Thyroid gland (tissue), 4 donors: Measurements from ENCODE around the gene PIGQ. TPM values are rescaled to one million over a fixed set of nuclear protein-coding genes. Genes with fewer than 3 reads are reported as not detected.

Experiments used
- DNase-seq, 2 donors: peaks; one replicate each; pipeline ENCODE4 v3.0.0-alpha.2; 2019
- H3K27ac ChIP-seq, 3 donors: fragments of 200-600 bp; sonication (generic); 1 replicate in 2 of 3; 2 replicates in 1 of 3; pipeline ENCODE4 v1.5.1; 2016 to 2019; ENCODE audit warnings: mild to moderate bottlenecking in 1 of 3, moderate library complexity in 1 of 3
- H3K27me3 ChIP-seq: fragments of 200-600 bp; sonication (generic); one replicate; pipeline ENCODE4 v1.5.1; 2019
- H3K36me3 ChIP-seq, 2 donors: fragments of 200-600 bp; sonication (generic); one replicate each; pipeline ENCODE4 v1.5.1; 2016 to 2019
- H3K4me1 ChIP-seq, 2 donors: fragments of 200-600 bp; sonication (generic); one replicate each; pipeline ENCODE4 v1.5.1; 2017 to 2019
- H3K4me3 ChIP-seq, 3 donors: fragments of 200-600 bp; sonication (generic); replicated peaks in 1 of 3; 1 replicate in 2 of 3; 2 replicates in 1 of 3; pipeline ENCODE4 v1.5.1; 2016; ENCODE audit warnings: mild to moderate bottlenecking in 1 of 3
- H3K9me3 ChIP-seq: fragments of 200-600 bp; sonication (generic); one replicate; pipeline ENCODE4 v1.5.1; 2017
- CTCF ChIP-seq, 6 experiments: fragments of 200-600 bp in 3 of 6; fragments of 450-650 bp in 3 of 6; sonication (generic) in 3 of 6; IDR thresholded peaks; one replicate each; pipeline ENCODE4 v1.5.1; 2016 to 2019; ENCODE audit warnings: antibody characterized with exemption in 6 of 6, mild to moderate bottlenecking in 2 of 6, inconsistent platforms in 1 of 6, moderate library complexity in 1 of 6
- POLR2A ChIP-seq, 2 donors: fragments of 450-650 bp; IDR thresholded peaks; one replicate each; pipeline ENCODE4 v1.6.1; 2017; ENCODE audit warnings: antibody characterized with exemption in 2 of 2, mild to moderate bottlenecking in 2 of 2, moderate library complexity in 1 of 2
- WGBS, 2 donors: methylation state at CpG; one replicate each; pipeline ENCODE4 v1.1.5; 2017; 5-methylcytosine and 5-hydroxymethylcytosine counted together
- intact Hi-C: fragments of 100-400 bp; cut with DNase I; formaldehyde crosslinking; loops from one replicate; pipeline ENCODE4 v1.15.1; 2023
- total RNA-seq, 4 donors: library from RNA; depleted of rRNA; stranded (reverse); fragments of >200 nt; gene quantifications; one replicate each; pipeline ENCODE4 v1.2.3, GENCODE V29; 2016

PIGQ gene
- total RNA-seq, 4 donors from 2014 or later: 69.6 to 125 (median 108) TPM

- Histone ChIP-seq H3K4me3 (no peak overlapping the region), H3K36me3 (peaks cover 7 to 11% of the 10 kb centered on the region in 2 donors), H3K27ac (no peak overlapping the region), H3K4me1 (no peaks in the 10 kb centered on the region), H3K27me3 (no peaks in the 10 kb centered on the region), H3K9me3 (no peaks in the 10 kb centered on the region)
- intact Hi-C loops: no loop called here
- 71 to 74% methylated on average over 9 to 33 of the region's 60 CpGs for WGBS, 2 donors
- DNase-seq: peak; percentile 59 to 62
- TF ChIP-seq CTCF (IDR thresholded peaks at IDR 0.05) (peak in 3 of 6 experiments; percentile 16 to 41 (median 37)), POLR2A (IDR thresholded peaks at IDR 0.05) (no peak)
These were observed 22.6 kb upstream of the PIGQ start for GRCh38 chr16:546909-547770.

- intact Hi-C loops: no loop called here
- Histone ChIP-seq H3K27ac (no peak overlapping the region), H3K9me3 (no peaks in the 10 kb centered on the region), H3K27me3 (no peaks in the 10 kb centered on the region), H3K4me1 (no peaks in the 10 kb centered on the region), H3K4me3 (no peak overlapping the region), H3K36me3 (peaks cover 13 to 16% of the 10 kb centered on the region in 2 donors)
- TF ChIP-seq POLR2A (IDR thresholded peaks at IDR 0.05): no peak
- no peak for DNase-seq
- 97% methylated on average over 16 to 18 of the region's 21 CpGs for WGBS, 2 donors
These were observed 21.2 kb upstream of the PIGQ start for GRCh38 chr16:548586-548985.

- intact Hi-C loops: no loop called here
- DNase-seq: no peak
- Histone ChIP-seq H3K27me3 (no peaks in the 10 kb centered on the region), H3K27ac (no peak overlapping the region), H3K4me1 (no peaks in the 10 kb centered on the region), H3K9me3 (no peaks in the 10 kb centered on the region), H3K36me3 (peaks cover 13 to 16% of the 10 kb centered on the region in 2 donors), H3K4me3 (no peak overlapping the region)
- WGBS, 2 donors: 97 to 99% methylated on average over 27 to 34 of the region's 54 CpGs
- no peak for TF ChIP-seq POLR2A (IDR thresholded peaks at IDR 0.05)
- no peak for TF ChIP-seq CTCF (IDR thresholded peaks at IDR 0.05)
These were observed 20.1 kb upstream of the PIGQ start for GRCh38 chr16:549544-550263.

GRCh38 chr16:551210-551609, 18.6 kb upstream of the PIGQ start:
- TF ChIP-seq POLR2A (IDR thresholded peaks at IDR 0.05) (no peak), CTCF (IDR thresholded peaks at IDR 0.05) (no peak)
- Histone ChIP-seq H3K4me3 (no peak overlapping the region), H3K27me3 (no peaks in the 10 kb centered on the region), H3K36me3 (peaks cover 13 to 16% of the 10 kb centered on the region in 2 donors), H3K4me1 (no peaks in the 10 kb centered on the region), H3K27ac (no peak overlapping the region), H3K9me3 (no peaks in the 10 kb centered on the region)
- intact Hi-C loops: no loop called here
- no peak for DNase-seq
- 96 to 99% methylated on average over 12 to 23 of the region's 28 CpGs for WGBS, 2 donors

- peaks cover 13 to 16% of the 10 kb centered on the region in 2 donors for H3K36me3 ChIP-seq
- H3K9me3 ChIP-seq: no peaks in the 10 kb centered on the region
- no peak for TF ChIP-seq POLR2A (IDR thresholded peaks at IDR 0.05)
- TF ChIP-seq CTCF (IDR thresholded peaks at IDR 0.05): no peak
- WGBS, 2 donors: 96% methylated on average over 27 of the region's 35 CpGs; no CpG with 5 or more reads in 1 of the 2 donors
- H3K4me3 ChIP-seq: no peak overlapping the region
- H3K4me1 ChIP-seq: no peaks in the 10 kb centered on the region
- intact Hi-C loops: no loop called here
- no peak for DNase-seq
- H3K27me3 ChIP-seq: no peaks in the 10 kb centered on the region
- no peak overlapping the region for H3K27ac ChIP-seq
These were observed 17.6 kb upstream of the PIGQ start for GRCh38 chr16:552171-552570.
